IMR-90 (cell line): Measurements from ENCODE around the gene KIF4B. TPM values are rescaled to one million over a fixed set of nuclear protein-coding genes. Genes with fewer than 3 reads are reported as not detected.

Source experiments
- ATAC-seq: fragments of 200-7000 bp; cut with Tn5 transposase; 2 replicates; pipeline ENCODE4 v1.9.1; 2020; ENCODE audit warnings: low read depth, mild to moderate bottlenecking, moderate library complexity
- BruUV-seq: library from RNA; stranded (reverse); fragments of 400-500 nt; replicated peaks from 2 replicates; lab custom pipeline; 2021; lab: Mats Ljungman, UMichigan
- CTCF ChIA-PET: fragments of 300-600 bp; formaldehyde crosslinking; extraction: SDS; loops from one replicate; lab custom pipeline; 2021; ENCODE audit warnings: antibody characterized with exemption; lab: Yijun Ruan, JAX
- POLR2A ChIA-PET: fragments of 300-600 bp; sonication (Branson Sonifier 250); formaldehyde crosslinking; loops from one replicate; lab custom pipeline; 2022; ENCODE audit warnings: antibody characterized with exemption; ENCODE audit not compliant: unreplicated experiment; lab: Charles Lee
- DNase-seq: peaks from one replicate; pipeline ENCODE4 v3.0.0; 2013
- H2AFZ ChIP-seq: replicated peaks from 2 replicates; pipeline ENCODE3; 2013; ENCODE audit warnings: low read length, mild to moderate bottlenecking; ENCODE audit not compliant: poor library complexity
- H2AK5ac ChIP-seq: 2 replicates; pipeline ENCODE4 v1.6.1; 2013; ENCODE audit warnings: low read depth, low read length, inconsistent platforms
- H2AK9ac ChIP-seq: replicated peaks from 2 replicates; pipeline ENCODE3; 2013; ENCODE audit warnings: mild to moderate bottlenecking, low read depth, low read length, moderate library complexity; ENCODE audit not compliant: poor library complexity
- H2BK120ac ChIP-seq: 2 replicates; pipeline ENCODE4 v1.6.1; 2013; ENCODE audit warnings: low read depth, low read length, inconsistent platforms
- H2BK15ac ChIP-seq: 3 replicates; pipeline ENCODE4 v1.6.1; 2013; ENCODE audit warnings: low read depth, low read length, inconsistent platforms
- H2BK20ac ChIP-seq: 2 replicates; pipeline ENCODE4 v1.6.1; 2013; ENCODE audit warnings: low read depth, mild to moderate bottlenecking, inconsistent platforms, low read length, moderate library complexity
- H2BK5ac ChIP-seq: 2 replicates; pipeline ENCODE4 v1.6.1; 2013; ENCODE audit warnings: mild to moderate bottlenecking, low read depth, low read length, inconsistent platforms; ENCODE audit not compliant: poor library complexity, severe bottlenecking
- H3K14ac ChIP-seq: replicated peaks from 2 replicates; pipeline ENCODE4 v1.6.1; 2013; ENCODE audit warnings: low read depth, low read length, inconsistent platforms
- H3K18ac ChIP-seq: 2 replicates; pipeline ENCODE4 v1.6.1; 2013; ENCODE audit warnings: low read depth, low read length, control low read depth
- H3K23ac ChIP-seq: 2 replicates; pipeline ENCODE4 v1.6.1; 2013; ENCODE audit warnings: low read depth, low read length, inconsistent platforms
- H3K27ac ChIP-seq: 2 replicates; pipeline ENCODE4 v1.5.1; 2013; ENCODE audit warnings: mild to moderate bottlenecking, control low read depth, low read length; ENCODE audit not compliant: insufficient read depth
- H3K27me3 ChIP-seq: 2 replicates; pipeline ENCODE4 v1.6.1; 2013; ENCODE audit warnings: low read length; ENCODE audit not compliant: control insufficient read depth, insufficient read depth
- H3K36me3 ChIP-seq: 2 replicates; pipeline ENCODE4 v1.6.1; 2013; ENCODE audit warnings: low read length, mixed read lengths; ENCODE audit not compliant: control insufficient read depth, insufficient read depth
- H3K4ac ChIP-seq: 2 replicates; pipeline ENCODE4 v1.6.1; 2013; ENCODE audit warnings: low read depth, low read length, inconsistent platforms
- H3K4me1 ChIP-seq: 2 replicates; pipeline ENCODE4 v1.6.1; 2013; ENCODE audit warnings: low read length, mixed read lengths; ENCODE audit not compliant: control insufficient read depth, insufficient read depth
- H3K4me2 ChIP-seq: 2 replicates; pipeline ENCODE4 v1.6.1; 2013; ENCODE audit warnings: low read depth, mild to moderate bottlenecking, control low read depth, low read length, moderate library complexity
- H3K4me3 ChIP-seq: 2 replicates; pipeline ENCODE4 v1.5.1; 2013; ENCODE audit warnings: low read depth, mild to moderate bottlenecking, control low read depth, low read length, moderate library complexity; ENCODE audit not compliant: insufficient read depth
- H3K56ac ChIP-seq: 2 replicates; pipeline ENCODE4 v1.6.1; 2013; ENCODE audit warnings: low read length, inconsistent platforms; ENCODE audit not compliant: insufficient read depth; ENCODE audit errors: extremely low read depth
- H3K79me1 ChIP-seq, 2 experiments: 2 replicates each; pipeline ENCODE4 v1.6.1; 2013; ENCODE audit warnings: low read length in 2 of 2, inconsistent platforms in 1 of 2, low read depth in 1 of 2
- H3K9ac ChIP-seq: 2 replicates; pipeline ENCODE4 v1.6.1; 2013; ENCODE audit warnings: low read depth, low read length, control low read depth
- H3K9me1 ChIP-seq: 2 replicates; pipeline ENCODE4 v1.6.1; 2013; ENCODE audit warnings: low read length, inconsistent platforms; ENCODE audit not compliant: insufficient read depth
- H3K9me3 ChIP-seq: 2 replicates; pipeline ENCODE4 v1.6.1; 2013; ENCODE audit warnings: low read length; ENCODE audit not compliant: control insufficient read depth, insufficient read depth
- H4K20me1 ChIP-seq: 2 replicates; pipeline ENCODE4 v1.6.1; 2013; ENCODE audit warnings: low read length, inconsistent platforms; ENCODE audit not compliant: insufficient read depth
- H4K5ac ChIP-seq: 2 replicates; pipeline ENCODE4 v1.6.1; 2013; ENCODE audit warnings: mild to moderate bottlenecking, low read depth, low read length, control low read depth
- H4K8ac ChIP-seq, 2 experiments: 2 replicates each; pipeline ENCODE4 v1.6.1; 2013; ENCODE audit warnings: low read depth in 2 of 2, low read length in 2 of 2, control low read depth in 1 of 2, inconsistent platforms in 1 of 2
- H4K91ac ChIP-seq: 2 replicates; pipeline ENCODE4 v1.6.1; 2013; ENCODE audit warnings: low read depth, low read length, inconsistent platforms; ENCODE audit not compliant: insufficient read depth
- CEBPB ChIP-seq: IDR thresholded peaks from 2 replicates; pipeline ENCODE4 v1.6.1; 2012; ENCODE audit warnings: low read depth, low read length, improper control_type of control experiment
- CHD1 ChIP-seq: IDR thresholded peaks from 2 replicates; pipeline ENCODE4 v1.6.1; 2012; ENCODE audit warnings: low read depth, low read length, improper control_type of control experiment
- CTCF ChIP-seq: conservative IDR thresholded peaks from 2 replicates; pipeline ENCODE4 v1.5.1; 2012; ENCODE audit warnings: mild to moderate bottlenecking, low read depth, low read length, improper control_type of control experiment
- FOS ChIP-seq: fragments of 150-350 bp; IDR thresholded peaks from 2 replicates; pipeline ENCODE4 v1.6.1; 2016; ENCODE audit warnings: low read depth, low read length
- MAZ ChIP-seq: IDR thresholded peaks from 2 replicates; pipeline ENCODE4 v1.6.1; 2012; ENCODE audit warnings: low read depth, mild to moderate bottlenecking, low read length, improper control_type of control experiment, moderate library complexity, borderline replicate concordance
- MXI1 ChIP-seq: IDR thresholded peaks from 2 replicates; pipeline ENCODE4 v1.6.1; 2012; ENCODE audit warnings: low read depth, mild to moderate bottlenecking, low read length, moderate library complexity, borderline replicate concordance
- RAD21 ChIP-seq: IDR thresholded peaks from 2 replicates; pipeline ENCODE4 v1.6.1; 2012; ENCODE audit warnings: low read length, improper control_type of control experiment
- RCOR1 ChIP-seq: IDR thresholded peaks from 2 replicates; pipeline ENCODE4 v1.6.1; 2012; ENCODE audit warnings: mild to moderate bottlenecking, low read length, improper control_type of control experiment; ENCODE audit not compliant: insufficient replicate concordance
- WGBS, 2 experiments: methylation state at CpG; one replicate each; pipeline versions ENCODE4 v1.1.5 to v1.1.7; 2013; ENCODE audit warnings: missing lambda C conversion rate in 2 of 2; ENCODE audit not compliant: insufficient read length in 1 of 2; ENCODE audit errors: extremely low coverage in 2 of 2; 5-methylcytosine and 5-hydroxymethylcytosine counted together
- dilution Hi-C: fragments of 300-500 bp; cut with HindIII; formaldehyde crosslinking; loops from one replicate; pipeline ENCODE4 v1.14.3; 2018; ENCODE audit warnings: low sequenced_read_pairs; ENCODE audit not compliant: unreplicated experiment
- in situ Hi-C: fragments of 300-500 bp; cut with MboI; formaldehyde crosslinking; loops from 3 replicates; pipeline ENCODE4 v1.14.3; 2019; ENCODE audit warnings: low sequenced_read_pairs, inconsistent platforms, mixed read lengths
- intact Hi-C: fragments of 100-400 bp; cut with micrococcal nuclease; formaldehyde crosslinking; loops from 2 replicates; pipeline ENCODE4 v1.10.0; 2022
- polyA plus RNA-seq, 3 experiments: library from polyadenylated mRNA; depleted of rRNA; stranded (reverse); fragments of >200 nt; gene quantifications; 2 replicates each; pipeline ENCODE4 v1.2.3, GENCODE V29; 2012; ENCODE audit warnings: low replicate concordance in 1 of 3
- total RNA-seq: library from RNA; depleted of rRNA; stranded (reverse); fragments of >200 nt; gene quantifications from 2 replicates; pipeline ENCODE4 v1.2.3, GENCODE V29; 2012
- TF ChIP-seq, protein P1 (sequence below): fragments of 150-350 bp; IDR thresholded peaks from 2 replicates; pipeline ENCODE4 v1.6.1; 2016; ENCODE audit warnings: low read depth, mild to moderate bottlenecking, low read length, moderate library complexity, borderline replicate concordance

Gene KIF4B
- total and polyA plus RNA-seq, 2 of the 4 experiments (the other 2 are of a cell fraction), result under 0.01 to 0.03 TPM

DNA sequence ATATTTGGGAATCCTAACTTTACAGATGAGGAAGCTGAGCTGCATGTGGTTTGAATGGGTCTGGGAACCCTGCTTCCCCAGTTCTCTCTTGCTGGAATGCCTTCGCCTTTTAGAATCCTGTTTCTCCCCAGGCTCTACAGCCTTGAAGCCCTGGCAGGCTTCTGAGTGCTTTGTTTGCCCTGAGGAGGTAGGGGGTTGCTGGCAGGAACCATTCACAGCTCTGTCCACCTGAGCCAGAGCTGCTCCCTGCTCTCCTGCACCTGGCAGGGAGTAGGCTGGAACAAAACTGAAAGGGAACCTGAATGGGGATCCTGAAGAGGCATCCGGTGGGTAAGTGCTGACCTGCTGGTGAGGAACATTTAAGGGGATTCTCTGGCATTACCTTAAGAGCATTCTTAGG is 33.0 kb downstream of the KIF4B start:
- H4K8ac ChIP-seq, result no peak overlapping the region
- H3K9me1 ChIP-seq, result no peaks in the 10 kb centered on the region
- no peak for DNase-seq
- TF ChIP-seq, protein P1, sequence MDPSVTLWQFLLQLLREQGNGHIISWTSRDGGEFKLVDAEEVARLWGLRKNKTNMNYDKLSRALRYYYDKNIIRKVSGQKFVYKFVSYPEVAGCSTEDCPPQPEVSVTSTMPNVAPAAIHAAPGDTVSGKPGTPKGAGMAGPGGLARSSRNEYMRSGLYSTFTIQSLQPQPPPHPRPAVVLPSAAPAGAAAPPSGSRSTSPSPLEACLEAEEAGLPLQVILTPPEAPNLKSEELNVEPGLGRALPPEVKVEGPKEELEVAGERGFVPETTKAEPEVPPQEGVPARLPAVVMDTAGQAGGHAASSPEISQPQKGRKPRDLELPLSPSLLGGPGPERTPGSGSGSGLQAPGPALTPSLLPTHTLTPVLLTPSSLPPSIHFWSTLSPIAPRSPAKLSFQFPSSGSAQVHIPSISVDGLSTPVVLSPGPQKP, result no peak
- no peak for TF ChIP-seq MXI1
- TF ChIP-seq RAD21, result no peak
- no peak for TF ChIP-seq RCOR1
- no peak for TF ChIP-seq CHD1
- no peak for TF ChIP-seq FOS
- no peak for TF ChIP-seq CTCF
- no peak for TF ChIP-seq CEBPB
- no peak for TF ChIP-seq MAZ
- in situ Hi-C loops (no loop called here), intact Hi-C loops (no loop called here), dilution Hi-C loops (no loop called here)
- H4K5ac ChIP-seq, result no peak overlapping the region
- no peak overlapping the region for H3K9ac ChIP-seq
- no peak overlapping the region for H2BK5ac ChIP-seq
- ATAC-seq, result no peak
- no peaks in the 10 kb centered on the region for H4K20me1 ChIP-seq
- H2AK5ac ChIP-seq, result no peak overlapping the region
- no peaks in the 10 kb centered on the region for H3K9me3 ChIP-seq
- H3K4me3 ChIP-seq, result no peak overlapping the region
- H2BK20ac ChIP-seq, result no peak overlapping the region
- H3K18ac ChIP-seq, result no peak overlapping the region
- no peak overlapping the region for H2BK15ac ChIP-seq
- H3K27me3 ChIP-seq, result no peaks in the 10 kb centered on the region; the same call in 1 of the 2 replicates
- H3K4me2 ChIP-seq, result no peak overlapping the region
- no peak overlapping the region for H3K27ac ChIP-seq
- no peaks in the 10 kb centered on the region for H3K4me1 ChIP-seq
- H3K56ac ChIP-seq, result no peak overlapping the region
- WGBS, 2 experiments, result no CpG with 5 or more reads among the region's 2 CpGs
- no peak overlapping the region for H3K14ac ChIP-seq
- H2BK120ac ChIP-seq, result no peak overlapping the region
- no peak overlapping the region for H2AK9ac ChIP-seq
- H4K91ac ChIP-seq, result no peak overlapping the region
- ChIA-PET POLR2A (no interaction called here), CTCF (no interaction called here)
- H3K79me1 ChIP-seq, result no peaks in the 10 kb centered on the region
- no TSS peak for BruUV-seq
- no peaks in the 10 kb centered on the region for H3K36me3 ChIP-seq
- H3K4ac ChIP-seq, result no peak overlapping the region
- H2AFZ ChIP-seq, result no peak overlapping the region
- no peak overlapping the region for H3K23ac ChIP-seq
